ENCODE results near the gene ADARB1.

Gene ADARB1

DNA sequence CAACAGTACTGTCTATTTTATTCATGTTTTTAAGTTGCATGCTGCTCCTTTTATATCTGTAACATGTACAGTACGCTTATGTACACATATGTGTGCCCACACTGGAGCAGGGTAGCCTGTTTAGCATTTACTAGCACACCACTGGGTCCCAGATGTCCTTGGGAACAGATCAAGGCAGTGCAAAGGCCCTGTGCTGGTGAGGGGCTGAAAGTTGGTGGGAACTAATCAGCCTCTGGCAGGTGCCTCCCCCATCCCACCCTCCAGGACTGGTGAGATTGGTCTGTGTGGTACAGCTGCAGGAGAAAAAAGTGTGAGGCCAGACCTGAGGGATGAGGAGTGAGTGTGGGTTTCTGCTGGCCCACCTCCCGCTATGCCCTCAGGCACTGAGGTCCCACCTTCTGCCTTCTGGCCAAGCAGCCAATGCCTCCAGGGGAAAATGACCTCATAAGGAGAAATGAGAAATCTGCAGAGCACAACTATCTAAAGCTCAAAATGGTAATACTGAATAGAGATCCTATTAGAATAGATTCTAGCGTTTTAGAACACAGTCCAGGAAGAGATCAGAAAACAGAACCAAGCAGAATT, 154.4 kb downstream of the ADARB1 start:
- no peak overlapping the region for H3K9ac ChIP-seq (ENCODE audit: low read depth, low read length)
- no peak overlapping the region for H3K4me3 ChIP-seq (ENCODE audit: low read depth, low read length)
- H3K9me3 ChIP-seq (ENCODE audit: control insufficient read depth, insufficient read depth, low read length): no peaks in the 10 kb centered on the region
- no peaks in the 10 kb centered on the region for H3K4me1 ChIP-seq (ENCODE audit: control insufficient read depth, insufficient read depth, low read length)
- no peaks in the 10 kb centered on the region for H3K27me3 ChIP-seq (ENCODE audit: control insufficient read depth, insufficient read depth, low read length)
- no peaks in the 10 kb centered on the region for H3K36me3 ChIP-seq (ENCODE audit: control insufficient read depth, insufficient read depth, low read length)

GRCh38 chr21:45231705-45232104, 157.3 kb downstream of the ADARB1 start:
- Histone ChIP-seq H3K27me3 (ENCODE audit: control insufficient read depth, insufficient read depth, low read length) (no peaks in the 10 kb centered on the region), H3K9ac (ENCODE audit: low read depth, low read length) (no peak overlapping the region), H3K4me1 (ENCODE audit: control insufficient read depth, insufficient read depth, low read length) (no peaks in the 10 kb centered on the region), H3K4me3 (ENCODE audit: low read depth, low read length) (no peak overlapping the region), H3K36me3 (ENCODE audit: control insufficient read depth, insufficient read depth, low read length) (no peaks in the 10 kb centered on the region), H3K9me3 (ENCODE audit: control insufficient read depth, insufficient read depth, low read length) (no peaks in the 10 kb centered on the region)

DNA sequence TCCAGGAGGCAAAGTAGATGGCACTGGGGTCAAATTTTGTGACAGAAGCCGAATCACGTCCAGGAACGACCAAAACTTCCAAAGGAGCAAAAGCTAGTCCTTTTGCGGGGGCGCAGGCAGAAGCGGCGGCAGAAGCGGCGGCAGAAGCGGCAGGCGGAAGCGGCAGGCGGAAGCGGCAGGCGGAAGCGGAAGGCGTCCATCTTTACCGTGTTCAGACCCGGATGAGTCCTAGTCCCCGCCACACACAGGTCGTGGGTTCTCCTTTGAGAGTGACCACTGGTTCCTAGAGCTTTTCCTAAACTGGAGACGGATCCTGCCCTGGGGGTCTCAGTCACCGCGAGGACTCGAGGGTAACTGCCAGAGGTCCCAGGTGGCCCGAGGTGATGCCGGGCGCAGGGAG, 159.7 kb downstream of the ADARB1 start:
- Histone ChIP-seq H3K4me1 (ENCODE audit: control insufficient read depth, insufficient read depth, low read length) (no peaks in the 10 kb centered on the region), H3K36me3 (ENCODE audit: control insufficient read depth, insufficient read depth, low read length) (no peaks in the 10 kb centered on the region), H3K27me3 (ENCODE audit: control insufficient read depth, insufficient read depth, low read length) (no peaks in the 10 kb centered on the region), H3K9ac (ENCODE audit: low read depth, low read length) (no peak overlapping the region), H3K4me3 (ENCODE audit: low read depth, low read length) (no peak overlapping the region), H3K9me3 (ENCODE audit: control insufficient read depth, insufficient read depth, low read length) (no peaks in the 10 kb centered on the region)

DNA sequence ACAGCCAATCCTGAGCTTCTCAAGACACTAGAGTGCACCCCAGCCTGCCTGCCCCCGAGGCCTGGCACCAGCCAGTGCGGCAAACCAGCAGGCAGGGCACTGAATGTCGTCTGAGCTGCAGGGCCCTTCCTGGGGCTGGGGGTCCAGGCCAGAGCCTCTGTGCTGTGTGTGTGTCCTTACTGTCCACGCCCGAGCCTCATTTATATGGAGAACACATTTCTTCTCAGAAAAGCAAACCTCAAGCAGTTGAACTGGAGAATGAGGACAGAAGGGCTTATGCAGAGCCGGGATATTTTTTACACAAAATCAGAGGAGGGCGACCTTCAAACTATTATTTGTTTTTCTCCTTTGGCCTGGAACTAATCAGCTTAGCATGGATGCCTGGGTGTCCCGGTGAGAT, 160.6 kb downstream of the ADARB1 start:
- no peaks in the 10 kb centered on the region for H3K27me3 ChIP-seq (ENCODE audit: control insufficient read depth, insufficient read depth, low read length)
- H3K4me1 ChIP-seq (ENCODE audit: control insufficient read depth, insufficient read depth, low read length): no peaks in the 10 kb centered on the region
- no peaks in the 10 kb centered on the region for H3K9me3 ChIP-seq (ENCODE audit: control insufficient read depth, insufficient read depth, low read length)
- H3K4me3 ChIP-seq (ENCODE audit: low read depth, low read length): no peak overlapping the region
- H3K36me3 ChIP-seq (ENCODE audit: control insufficient read depth, insufficient read depth, low read length): no peaks in the 10 kb centered on the region
- no peak overlapping the region for H3K9ac ChIP-seq (ENCODE audit: low read depth, low read length)

GRCh38 chr21:45235488-45235887, 161.1 kb downstream of the ADARB1 start:
- H3K9me3 ChIP-seq (ENCODE audit: control insufficient read depth, insufficient read depth, low read length): no peaks in the 10 kb centered on the region
- H3K36me3 ChIP-seq (ENCODE audit: control insufficient read depth, insufficient read depth, low read length): no peaks in the 10 kb centered on the region
- no peaks in the 10 kb centered on the region for H3K27me3 ChIP-seq (ENCODE audit: control insufficient read depth, insufficient read depth, low read length)
- H3K4me1 ChIP-seq (ENCODE audit: control insufficient read depth, insufficient read depth, low read length): no peaks in the 10 kb centered on the region
- H3K4me3 ChIP-seq (ENCODE audit: low read depth, low read length): no peak overlapping the region
- no peak overlapping the region for H3K9ac ChIP-seq (ENCODE audit: low read depth, low read length)

DNA sequence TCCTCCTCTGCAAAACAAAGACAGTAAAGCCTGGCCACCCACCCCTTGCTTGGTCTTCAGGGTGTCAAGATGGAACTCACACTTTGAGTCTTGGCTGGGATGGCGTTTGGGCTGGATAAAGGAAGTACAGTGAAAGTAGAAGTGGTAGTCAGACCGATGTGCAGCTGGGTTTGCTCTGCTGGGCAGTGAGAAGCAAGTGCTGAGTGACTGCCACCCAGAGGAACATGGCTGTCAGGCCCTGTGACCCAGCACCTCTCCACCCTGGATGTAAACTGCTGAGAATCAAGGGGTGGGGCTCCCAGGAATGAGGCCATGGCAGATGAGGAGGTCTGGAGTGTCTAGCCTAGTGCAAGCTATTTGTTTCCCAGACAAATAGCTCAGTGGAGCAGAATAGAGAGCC, 162.1 kb downstream of the ADARB1 start:
- no peaks in the 10 kb centered on the region for H3K36me3 ChIP-seq (ENCODE audit: control insufficient read depth, insufficient read depth, low read length)
- H3K9me3 ChIP-seq (ENCODE audit: control insufficient read depth, insufficient read depth, low read length): no peaks in the 10 kb centered on the region
- H3K9ac ChIP-seq (ENCODE audit: low read depth, low read length): no peak overlapping the region
- H3K4me3 ChIP-seq (ENCODE audit: low read depth, low read length): no peak overlapping the region
- H3K27me3 ChIP-seq (ENCODE audit: control insufficient read depth, insufficient read depth, low read length): no peaks in the 10 kb centered on the region
- no peaks in the 10 kb centered on the region for H3K4me1 ChIP-seq (ENCODE audit: control insufficient read depth, insufficient read depth, low read length)

- Histone ChIP-seq H3K4me1 (ENCODE audit: control insufficient read depth, insufficient read depth, low read length) (no peaks in the 10 kb centered on the region), H3K27me3 (ENCODE audit: control insufficient read depth, insufficient read depth, low read length) (no peaks in the 10 kb centered on the region), H3K36me3 (ENCODE audit: control insufficient read depth, insufficient read depth, low read length) (no peaks in the 10 kb centered on the region), H3K4me3 (ENCODE audit: low read depth, low read length) (no peak overlapping the region), H3K9ac (ENCODE audit: low read depth, low read length) (no peak overlapping the region), H3K9me3 (ENCODE audit: control insufficient read depth, insufficient read depth, low read length) (no peaks in the 10 kb centered on the region)
These were observed 163.0 kb downstream of the ADARB1 start for GRCh38 chr21:45237401-45237800.

GRCh38 chr21:45241357-45241756, 167.0 kb downstream of the ADARB1 start:
- H3K4me1 ChIP-seq (ENCODE audit: control insufficient read depth, insufficient read depth, low read length): no peaks in the 10 kb centered on the region
- no peaks in the 10 kb centered on the region for H3K9me3 ChIP-seq (ENCODE audit: control insufficient read depth, insufficient read depth, low read length)
- H3K9ac ChIP-seq (ENCODE audit: low read depth, low read length): no peak overlapping the region
- no peaks in the 10 kb centered on the region for H3K36me3 ChIP-seq (ENCODE audit: control insufficient read depth, insufficient read depth, low read length)
- H3K27me3 ChIP-seq (ENCODE audit: control insufficient read depth, insufficient read depth, low read length): no peaks in the 10 kb centered on the region
- no peak overlapping the region for H3K4me3 ChIP-seq (ENCODE audit: low read depth, low read length)

DNA sequence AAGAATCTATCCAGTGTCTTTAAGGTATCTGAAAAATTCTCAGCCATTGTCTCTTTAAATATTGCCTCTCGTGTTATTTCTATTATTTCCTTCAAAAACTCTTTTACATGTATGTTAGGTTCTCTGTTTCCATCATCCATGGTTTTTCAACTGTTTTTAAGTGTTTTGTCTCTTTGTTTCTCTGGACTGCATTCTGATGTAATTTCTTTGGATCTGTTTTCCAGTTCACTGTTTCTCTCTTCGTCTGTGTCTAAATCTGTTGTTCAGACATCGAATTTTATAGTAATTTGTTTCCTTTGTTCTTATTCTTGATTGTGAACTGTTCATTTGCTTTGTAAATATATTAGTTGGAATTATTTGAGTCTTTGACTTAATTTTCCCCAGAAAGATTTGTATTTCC, 169.2 kb downstream of the ADARB1 start:
- no peaks in the 10 kb centered on the region for H3K27me3 ChIP-seq (ENCODE audit: control insufficient read depth, insufficient read depth, low read length)
- H3K4me3 ChIP-seq (ENCODE audit: low read depth, low read length): no peak overlapping the region
- no peaks in the 10 kb centered on the region for H3K36me3 ChIP-seq (ENCODE audit: control insufficient read depth, insufficient read depth, low read length)
- H3K9ac ChIP-seq (ENCODE audit: low read depth, low read length): no peak overlapping the region
- no peaks in the 10 kb centered on the region for H3K9me3 ChIP-seq (ENCODE audit: control insufficient read depth, insufficient read depth, low read length)
- peaks cover 2% of the 10 kb centered on the region for H3K4me1 ChIP-seq (ENCODE audit: control insufficient read depth, insufficient read depth, low read length)

DNA sequence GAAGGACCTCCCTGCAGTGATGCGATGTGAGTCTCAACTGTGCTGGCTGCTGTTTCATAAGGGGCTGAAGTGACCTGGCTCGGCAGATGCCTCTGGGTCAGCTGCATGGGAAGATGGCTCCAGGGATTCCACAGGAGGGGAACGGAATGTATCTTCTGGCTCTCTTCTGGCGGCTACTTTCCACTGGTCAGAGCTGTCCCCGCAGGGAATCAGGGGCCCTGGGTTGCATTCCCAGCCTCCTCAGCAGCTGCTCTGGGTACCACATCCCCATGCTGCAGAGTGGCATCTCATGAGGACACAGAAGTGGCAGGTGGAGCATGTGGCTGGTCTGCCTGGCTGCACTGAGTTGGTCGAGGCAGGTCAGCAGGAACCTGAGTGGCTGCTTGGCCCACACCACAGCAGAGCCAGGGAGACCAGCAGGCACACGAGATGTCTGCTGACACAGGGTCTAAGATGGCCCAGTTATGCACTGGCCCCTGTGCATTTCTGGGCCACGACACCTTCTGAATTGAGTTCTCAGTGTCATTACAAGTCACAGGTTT, 170.5 kb downstream of the ADARB1 start:
- no peaks in the 10 kb centered on the region for H3K27me3 ChIP-seq (ENCODE audit: control insufficient read depth, insufficient read depth, low read length)
- no peaks in the 10 kb centered on the region for H3K9me3 ChIP-seq (ENCODE audit: control insufficient read depth, insufficient read depth, low read length)

GRCh38 chr21:45246386-45247320, 172.3 kb downstream of the ADARB1 start:
- Histone ChIP-seq H3K9me3 (ENCODE audit: control insufficient read depth, insufficient read depth, low read length) (no peaks in the 10 kb centered on the region), H3K27me3 (ENCODE audit: control insufficient read depth, insufficient read depth, low read length) (no peaks in the 10 kb centered on the region), H3K36me3 (ENCODE audit: control insufficient read depth, insufficient read depth, low read length) (no peaks in the 10 kb centered on the region), H3K9ac (ENCODE audit: low read depth, low read length) (no peak overlapping the region), H3K4me1 (ENCODE audit: control insufficient read depth, insufficient read depth, low read length) (peaks cover 5% of the 10 kb centered on the region), H3K4me3 (ENCODE audit: low read depth, low read length) (no peak overlapping the region)

More for the DNA sequence above, 170.5 kb downstream of the ADARB1 start:
- Histone ChIP-seq H3K36me3 (ENCODE audit: control insufficient read depth, insufficient read depth, low read length) (no peaks in the 10 kb centered on the region), H3K4me3 (ENCODE audit: low read depth, low read length) (no peak overlapping the region), H3K9ac (ENCODE audit: low read depth, low read length) (no peak overlapping the region), H3K4me1 (ENCODE audit: control insufficient read depth, insufficient read depth, low read length) (peaks cover 5% of the 10 kb centered on the region)
